Stimulated activated CD8-positive, alpha-beta memory T cell treated with anti-CD3 and anti-CD28 coated beads, Interleukin-7, amount 100 ng/mL, for 48 hours (primary cell): Measurements from ENCODE around the gene GPRC5A.
A peak's percentile ranks its signal among the peaks of the same experiment; 100 is the strongest.

ENCODE experiments used
- DNase-seq, 2 donors: peaks; one replicate each; pipeline ENCODE4 v3.0.0-alpha.2; 2020; ENCODE audit warnings: low read depth in 1 of 2; ENCODE audit errors: extremely low read depth in 1 of 2

The GPRC5A gene

GRCh38 chr12:12885096-12885792 is 6.1 kb upstream of the GPRC5A start:
- no peak for DNase-seq

DNA sequence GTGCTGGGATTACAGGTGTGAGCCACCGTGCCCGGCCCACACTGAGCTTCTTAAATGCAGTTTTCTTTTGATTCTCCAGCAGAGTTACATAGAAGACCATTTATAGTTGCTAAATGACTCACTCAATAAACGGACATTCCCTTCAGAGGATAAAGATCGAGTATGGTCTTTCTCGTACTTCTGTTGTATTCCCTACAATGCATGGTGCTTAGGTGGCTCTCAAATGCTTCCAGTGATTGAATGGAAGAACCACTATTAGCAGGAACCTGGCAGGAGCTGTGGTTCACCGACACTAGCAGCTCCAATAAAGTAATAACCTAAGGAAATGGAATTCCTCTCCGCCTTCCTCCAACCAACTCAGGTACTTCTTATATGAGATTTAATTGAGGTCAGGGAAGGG is 3.9 kb upstream of the GPRC5A start:
- DNase-seq = no peak

DNA sequence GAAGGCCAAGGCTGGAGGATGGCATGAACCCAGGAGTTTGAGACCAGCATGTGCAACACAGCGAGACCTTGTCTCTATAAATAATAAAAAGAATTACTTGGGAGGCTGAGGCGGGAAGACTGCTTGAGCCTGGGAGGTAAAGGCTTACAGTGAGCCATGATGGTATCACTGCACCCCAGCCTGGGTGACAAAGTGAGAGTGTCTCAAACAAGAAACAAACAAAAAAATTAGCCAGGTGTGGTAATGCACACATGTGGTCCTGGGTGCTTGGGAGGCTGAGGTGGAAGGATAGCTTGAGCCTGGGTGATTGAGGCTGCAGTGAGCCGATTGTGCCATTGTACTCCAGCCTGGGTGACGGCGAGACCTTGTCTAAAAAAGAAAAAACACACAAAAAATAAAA is 1.7 kb upstream of the GPRC5A start:
- no peak for DNase-seq

DNA sequence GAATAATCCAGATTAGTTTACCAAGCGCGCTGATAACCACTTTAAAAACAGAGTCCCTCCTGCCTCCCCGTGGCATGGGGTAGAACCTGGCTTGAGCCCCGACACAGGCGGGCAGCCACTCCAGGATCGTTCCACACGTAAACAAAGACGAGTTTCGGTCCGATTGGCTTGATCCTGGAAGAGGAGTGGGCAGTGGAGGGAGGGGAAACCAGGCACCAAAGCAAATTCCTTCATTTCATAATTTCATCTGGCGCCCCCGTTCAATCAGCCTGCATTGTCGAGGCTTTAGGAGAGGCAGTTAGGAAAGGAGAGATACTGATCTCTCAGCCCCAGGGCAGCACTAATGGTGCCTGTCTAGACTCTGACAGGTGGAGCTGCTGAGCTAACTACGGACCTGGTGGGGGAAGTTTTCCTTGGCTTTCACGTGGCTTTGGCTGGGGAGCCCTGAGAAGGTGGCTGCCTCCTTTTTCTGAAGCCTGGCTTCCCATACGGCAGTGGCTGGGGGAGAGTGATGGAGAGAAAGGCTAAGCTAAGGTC is 751 bp upstream of the GPRC5A start:
- no peak for DNase-seq

GRCh38 chr12:12891881-12892355 is 556 bp downstream of the GPRC5A start:
- DNase-seq = no peak

DNA sequence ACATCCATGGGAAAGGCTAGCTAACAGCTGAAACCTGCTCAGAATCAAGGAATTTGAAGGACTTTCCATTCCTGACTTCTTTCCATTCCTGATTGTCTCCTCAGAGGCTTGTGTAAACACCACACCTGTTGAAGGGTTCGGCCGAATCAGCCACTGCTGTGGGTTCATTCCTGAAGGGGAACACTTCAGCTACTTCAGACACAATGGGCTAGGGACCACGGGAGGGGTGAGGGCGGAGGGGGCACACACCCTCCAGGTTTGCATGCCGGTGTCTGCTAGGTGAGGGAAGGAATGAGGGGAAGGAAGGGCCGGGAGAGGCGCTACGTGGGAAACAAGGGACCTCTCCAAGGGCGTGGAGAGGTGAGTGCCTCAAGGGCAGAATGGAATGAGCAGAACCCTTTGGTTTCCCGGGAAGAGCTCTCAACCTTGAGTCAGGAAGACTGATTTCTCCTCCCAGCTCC is 1.3 kb downstream of the GPRC5A start:
- DNase-seq = no peak

- DNase-seq = no peak
Observed at GRCh38 chr12:12893438-12893837, 2.1 kb downstream of the GPRC5A start.

DNA sequence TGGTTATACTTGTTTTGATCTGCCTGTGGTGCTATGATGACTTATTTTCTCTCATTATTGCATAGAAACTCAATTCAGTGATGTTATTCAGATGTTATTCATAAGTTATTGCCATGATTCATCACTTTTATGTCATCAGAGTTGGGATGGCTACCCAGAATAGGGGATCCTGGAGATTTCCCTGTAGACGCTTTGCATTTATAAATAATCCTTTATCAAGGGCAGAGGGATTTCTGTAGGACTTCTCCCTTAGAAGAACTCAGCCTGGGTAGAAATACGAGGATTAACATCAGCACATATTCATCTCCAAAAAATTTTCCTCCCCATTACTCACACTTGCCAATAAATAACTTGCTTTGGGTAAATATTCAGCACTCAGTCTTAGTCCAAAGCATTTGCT is 4.9 kb downstream of the GPRC5A start:
- no peak for DNase-seq

- DNase-seq = no peak
Observed at GRCh38 chr12:12897302-12897701, 5.9 kb downstream of the GPRC5A start.

DNA sequence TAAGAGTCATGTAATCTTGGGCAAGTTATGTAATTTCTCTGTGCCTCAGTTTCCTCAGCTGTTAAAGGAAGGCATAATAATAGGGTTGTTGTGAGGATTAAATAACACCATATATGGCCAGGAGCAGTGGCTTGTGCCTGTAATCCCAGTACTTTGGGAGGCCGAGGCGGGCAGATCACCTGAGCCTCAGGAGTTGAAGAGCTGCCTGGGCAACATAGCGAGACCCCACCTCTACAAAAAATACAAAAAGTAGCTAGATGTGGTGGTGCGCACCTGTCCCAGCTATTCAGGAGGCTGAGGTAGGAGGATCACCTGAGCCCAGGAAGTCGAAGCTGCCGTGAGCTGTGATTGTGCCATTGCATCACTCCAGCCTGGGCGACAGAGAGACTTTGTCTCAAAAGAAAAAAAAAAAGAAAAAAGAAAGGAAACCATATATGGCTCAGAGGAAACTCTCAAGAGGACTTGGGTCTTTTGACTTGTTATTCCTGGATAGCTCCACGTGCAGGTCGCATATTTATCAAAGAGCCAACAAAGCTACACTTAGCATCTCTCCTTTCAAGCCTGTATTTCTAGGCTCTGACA is 6.9 kb downstream of the GPRC5A start:
- DNase-seq = no peak

- DNase-seq = no peak
Observed at GRCh38 chr12:12898911-12899511, 7.6 kb downstream of the GPRC5A start.

GRCh38 chr12:12899530-12900380 is 8.4 kb downstream of the GPRC5A start:
- DNase-seq = peak; percentile 33 to 63

DNA sequence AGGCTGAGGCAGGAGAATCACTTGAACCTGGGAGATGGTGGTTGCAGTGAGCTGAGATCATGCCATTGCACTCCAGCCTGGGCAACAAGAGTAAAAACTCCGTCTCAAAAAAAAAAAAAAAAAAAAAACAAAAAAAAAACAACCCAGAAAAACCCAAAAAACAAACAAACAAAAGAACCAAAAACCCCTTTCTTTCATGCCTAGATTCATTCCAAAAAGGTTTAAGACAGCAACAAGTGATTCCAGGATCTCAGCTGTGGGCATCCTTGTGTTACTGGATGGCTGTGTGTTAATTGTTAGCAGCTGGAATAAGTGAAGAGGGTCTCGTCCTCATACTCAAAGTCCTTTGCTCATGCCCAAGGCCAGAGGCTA is 9.4 kb downstream of the GPRC5A start:
- no peak for DNase-seq

- no peak for DNase-seq
Observed at GRCh38 chr12:12901158-12901791, 9.9 kb downstream of the GPRC5A start.

- DNase-seq = no peak
Observed at GRCh38 chr12:12902036-12902435, 10.7 kb downstream of the GPRC5A start.

DNA sequence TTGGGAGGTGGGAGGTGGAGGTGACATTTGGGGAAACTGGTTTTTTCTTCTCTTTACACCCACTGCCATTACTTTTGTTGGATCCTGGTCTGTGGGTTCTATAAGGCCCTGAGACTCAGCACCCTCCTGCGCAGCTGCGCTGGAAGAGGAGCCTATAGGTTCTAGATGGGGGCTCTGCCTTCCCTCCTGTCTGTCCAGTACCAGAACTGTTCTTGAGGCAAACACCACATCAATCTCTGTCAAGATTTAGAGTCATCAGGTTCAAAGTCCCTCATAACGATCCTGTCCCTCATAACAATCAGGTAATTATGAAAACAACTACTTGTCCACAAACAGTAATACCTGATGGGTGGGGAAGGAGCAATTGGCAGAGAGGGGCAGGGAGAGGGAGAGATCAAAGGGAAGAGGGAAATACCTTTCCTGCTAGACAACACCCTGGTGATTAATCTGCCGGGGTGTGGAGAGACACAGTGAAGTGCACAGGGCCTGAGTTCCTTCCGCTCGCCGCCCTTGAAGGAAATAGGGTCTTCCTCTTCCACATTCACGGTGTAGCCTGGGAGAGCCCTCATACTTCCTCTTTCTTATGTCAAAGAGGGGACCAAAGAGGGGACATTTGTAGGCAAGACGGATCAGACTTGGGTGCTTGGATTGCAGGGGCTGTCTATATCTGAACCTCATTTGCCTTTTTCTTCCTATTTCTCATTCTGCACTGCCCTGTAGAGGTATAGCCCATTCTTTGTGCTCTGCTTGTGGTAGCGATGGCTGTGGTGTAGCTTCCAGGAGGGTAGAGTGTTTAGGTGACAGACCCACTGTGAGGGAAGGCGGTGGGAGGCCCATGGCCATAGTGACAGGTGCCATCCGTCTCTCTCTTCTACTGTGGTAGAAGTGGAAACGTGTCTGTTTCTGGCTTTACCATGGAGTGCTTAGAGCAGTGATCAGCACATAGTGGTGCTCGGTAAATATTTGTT is 12.6 kb downstream of the GPRC5A start:
- DNase-seq = no peak

- DNase-seq = no peak
Observed at GRCh38 chr12:12907552-12907951, 16.2 kb downstream of the GPRC5A start.

- DNase-seq = no peak
Observed at GRCh38 chr12:12908252-12908651, 16.9 kb downstream of the GPRC5A start.

GRCh38 chr12:12908711-12909110 is 17.3 kb downstream of the GPRC5A start:
- DNase-seq = no peak
